ENCODE results near the gene ORMDL2. TPM values are rescaled to one million over a fixed set of nuclear protein-coding genes. Genes with fewer than 3 reads are reported as not detected.
"Not testable (repeated sequence)": the region's sequence is repeated elsewhere in the genome, so short reads cannot be mapped to it uniquely, and the experiment has no call there.

ORMDL2 gene
- total and polyA plus RNA-seq, 2 donors (not counting 1 experiment from before 2014, with no cell fraction given): 26.9 to 54.5 TPM

- Histone ChIP-seq H3K27me3 (ENCODE audit: control insufficient read depth, insufficient read depth, low read length) (no peaks in the 10 kb centered on the region), H3K36me3 (ENCODE audit: control insufficient read depth, insufficient read depth, low read length) (peaks cover 1% of the 10 kb centered on the region), H3K4me1 (ENCODE audit: control insufficient read depth, extremely low read depth, insufficient read depth, low read length) (peaks cover 9% of the 10 kb centered on the region), H3K9me3 (ENCODE audit: control insufficient read depth, insufficient read depth, low read depth, low read length) (no peaks in the 10 kb centered on the region), H3K27ac (ENCODE audit: insufficient read depth, low read length) (no peak overlapping the region), H3K4me2 (ENCODE audit: extremely low read depth, insufficient read depth, low read length) (no peak overlapping the region), H3K9ac (ENCODE audit: insufficient read depth, low read length) (no peak overlapping the region), H3K4me3 (replicated peaks in 1 of 4; ENCODE audit: control extremely low read depth in 1 of 4, insufficient read depth in 1 of 4, low read depth in 3 of 4, low read length in 4 of 4) (no peak overlapping the region), H4K20me1 (ENCODE audit: control insufficient read depth, extremely low read depth, insufficient read depth, low read length) (no peaks in the 10 kb centered on the region), H3K79me2 (ENCODE audit: control insufficient read depth, insufficient read depth, low read length) (peaks cover 12% of the 10 kb centered on the region), H2AFZ (ENCODE audit: low read length) (no peak overlapping the region)
- DNase-seq (ENCODE audit: low read depth in 2 of 2): no peak
- TF ChIP-seq EZH2 (IDR thresholded peaks at IDR 0.05; ENCODE audit: low read length, missing control alignments): no peak
- TF ChIP-seq CTCF (conservative IDR thresholded peaks at IDR 0.05 in 1 of 2, IDR thresholded peaks at IDR 0.05 in 1 of 2; ENCODE audit: low read depth in 1 of 2, low read length in 2 of 2): no peak
These were observed 15.2 kb downstream of the ORMDL2 start for GRCh38 chr12:55833056-55833455.

GRCh38 chr12:55834400-55834799, 16.6 kb downstream of the ORMDL2 start:
- DNase-seq (ENCODE audit: low read depth in 2 of 2); H3K9me3 ChIP-seq (ENCODE audit: control insufficient read depth, insufficient read depth, low read depth, low read length); H3K36me3 ChIP-seq (ENCODE audit: control insufficient read depth, insufficient read depth, low read length); H3K9ac ChIP-seq (ENCODE audit: insufficient read depth, low read length); H3K79me2 ChIP-seq (ENCODE audit: control insufficient read depth, insufficient read depth, low read length); H3K4me2 ChIP-seq (ENCODE audit: extremely low read depth, insufficient read depth, low read length); H3K4me1 ChIP-seq (ENCODE audit: control insufficient read depth, extremely low read depth, insufficient read depth, low read length); H3K27ac ChIP-seq (ENCODE audit: insufficient read depth, low read length); H3K4me3 ChIP-seq (replicated peaks in 1 of 4; ENCODE audit: control extremely low read depth in 1 of 4, insufficient read depth in 1 of 4, low read depth in 3 of 4, low read length in 4 of 4); H3K27me3 ChIP-seq (ENCODE audit: control insufficient read depth, insufficient read depth, low read length); H2AFZ ChIP-seq (ENCODE audit: low read length); H4K20me1 ChIP-seq (ENCODE audit: control insufficient read depth, extremely low read depth, insufficient read depth, low read length): not testable (repeated sequence)

- no peaks in the 10 kb centered on the region for H4K20me1 ChIP-seq (ENCODE audit: control insufficient read depth, extremely low read depth, insufficient read depth, low read length)
- H2AFZ ChIP-seq (ENCODE audit: low read length): no peak overlapping the region
- no peak overlapping the region for H3K4me2 ChIP-seq (ENCODE audit: extremely low read depth, insufficient read depth, low read length)
- no peak overlapping the region for H3K9ac ChIP-seq (ENCODE audit: insufficient read depth, low read length)
- H3K27me3 ChIP-seq (ENCODE audit: control insufficient read depth, insufficient read depth, low read length): no peaks in the 10 kb centered on the region
- H3K27ac ChIP-seq (ENCODE audit: insufficient read depth, low read length): no peak overlapping the region
- H3K9me3 ChIP-seq (ENCODE audit: control insufficient read depth, insufficient read depth, low read depth, low read length): no peaks in the 10 kb centered on the region
- peaks cover 5% of the 10 kb centered on the region for H3K36me3 ChIP-seq (ENCODE audit: control insufficient read depth, insufficient read depth, low read length)
- H3K4me1 ChIP-seq (ENCODE audit: control insufficient read depth, extremely low read depth, insufficient read depth, low read length): peaks cover 2% of the 10 kb centered on the region
- no peak for DNase-seq (ENCODE audit: low read depth in 2 of 2)
- TF ChIP-seq CTCF (conservative IDR thresholded peaks at IDR 0.05 in 1 of 2, IDR thresholded peaks at IDR 0.05 in 1 of 2; ENCODE audit: low read depth in 1 of 2, low read length in 2 of 2) (no peak), EZH2 (IDR thresholded peaks at IDR 0.05; ENCODE audit: low read length, missing control alignments) (no peak)
- no peak overlapping the region for H3K4me3 ChIP-seq (replicated peaks in 1 of 4; ENCODE audit: control extremely low read depth in 1 of 4, insufficient read depth in 1 of 4, low read depth in 3 of 4, low read length in 4 of 4)
- no peaks in the 10 kb centered on the region for H3K79me2 ChIP-seq (ENCODE audit: control insufficient read depth, insufficient read depth, low read length)
These were observed 20.5 kb downstream of the ORMDL2 start for GRCh38 chr12:55838361-55838760.

Data from fibroblast of lung (primary cell).